ENCODE data around the gene CHST9. TPM values are rescaled to one million over a fixed set of nuclear protein-coding genes. Genes with fewer than 3 reads are reported as not detected.
"Not testable (repeated sequence)": the region's sequence is repeated elsewhere in the genome, so short reads cannot be mapped to it uniquely, and the experiment has no call there.

Gene CHST9
- total RNA-seq, 1 donor from 2014 or later, result 38.9 TPM

- no peaks in the 10 kb centered on the region for H3K27me3 Mint-ChIP-seq
- no peak overlapping the region for H3K27ac Mint-ChIP-seq
- H3K36me3 Mint-ChIP-seq (ENCODE audit: insufficient read depth), result no peaks in the 10 kb centered on the region
- DNase-seq (ENCODE audit: low spot score, unreplicated experiment), result no peak
- peaks cover 3% of the 10 kb centered on the region for H3K9me3 Mint-ChIP-seq (ENCODE audit: low read depth)
- H3K4me3 Mint-ChIP-seq (ENCODE audit: low read depth), result no peak overlapping the region
- no peaks in the 10 kb centered on the region for H3K4me1 Mint-ChIP-seq (ENCODE audit: low read depth)
- no peak for TF ChIP-seq CTCF (IDR thresholded peaks at IDR 0.05; ENCODE audit: unreplicated experiment)
These were observed 203.6 kb downstream of the CHST9 start for GRCh38 chr18:26981360-26982082.

- no peaks in the 10 kb centered on the region for H3K9me3 Mint-ChIP-seq (ENCODE audit: low read depth)
- no peaks in the 10 kb centered on the region for H3K4me1 Mint-ChIP-seq (ENCODE audit: low read depth)
- no peak overlapping the region for H3K27ac Mint-ChIP-seq
- no peaks in the 10 kb centered on the region for H3K27me3 Mint-ChIP-seq
- no peak for DNase-seq (ENCODE audit: low spot score, unreplicated experiment)
- H3K4me3 Mint-ChIP-seq (ENCODE audit: low read depth), result no peak overlapping the region
- H3K36me3 Mint-ChIP-seq (ENCODE audit: insufficient read depth), result no peaks in the 10 kb centered on the region
- no peak for TF ChIP-seq CTCF (IDR thresholded peaks at IDR 0.05; ENCODE audit: unreplicated experiment)
These were observed 206.2 kb downstream of the CHST9 start for GRCh38 chr18:26978812-26979341.

GRCh38 chr18:26977781-26978180, 207.3 kb downstream of the CHST9 start:
- Mint-ChIP-seq H3K4me3 (ENCODE audit: low read depth) (no peak overlapping the region), H3K27ac (no peak overlapping the region), H3K9me3 (ENCODE audit: low read depth) (no peaks in the 10 kb centered on the region), H3K36me3 (ENCODE audit: insufficient read depth) (peaks cover 6% of the 10 kb centered on the region), H3K4me1 (ENCODE audit: low read depth) (no peaks in the 10 kb centered on the region), H3K27me3 (no peaks in the 10 kb centered on the region)
- no peak for DNase-seq (ENCODE audit: low spot score, unreplicated experiment)
- TF ChIP-seq CTCF (IDR thresholded peaks at IDR 0.05; ENCODE audit: unreplicated experiment), result no peak

GRCh38 chr18:26976206-26976605, 208.9 kb downstream of the CHST9 start:
- Mint-ChIP-seq H3K9me3 (ENCODE audit: low read depth) (peaks cover 3% of the 10 kb centered on the region), H3K36me3 (ENCODE audit: insufficient read depth) (peaks cover 12% of the 10 kb centered on the region), H3K27me3 (no peaks in the 10 kb centered on the region), H3K4me1 (ENCODE audit: low read depth) (no peaks in the 10 kb centered on the region), H3K27ac (no peak overlapping the region), H3K4me3 (ENCODE audit: low read depth) (no peak overlapping the region)
- no peak for TF ChIP-seq CTCF (IDR thresholded peaks at IDR 0.05; ENCODE audit: unreplicated experiment)
- no peak for DNase-seq (ENCODE audit: low spot score, unreplicated experiment)

GRCh38 chr18:26972549-26972948, 212.6 kb downstream of the CHST9 start:
- H3K27ac Mint-ChIP-seq, H3K27me3 Mint-ChIP-seq: not testable (repeated sequence)

GRCh38 chr18:26971409-26971808, 213.7 kb downstream of the CHST9 start:
- Mint-ChIP-seq H3K27ac (no peak overlapping the region), H3K27me3 (no peaks in the 10 kb centered on the region), H3K4me1 (ENCODE audit: low read depth) (no peaks in the 10 kb centered on the region), H3K4me3 (ENCODE audit: low read depth) (no peak overlapping the region), H3K36me3 (ENCODE audit: insufficient read depth) (peaks cover 22% of the 10 kb centered on the region), H3K9me3 (ENCODE audit: low read depth) (peaks cover 3% of the 10 kb centered on the region)
- no peak for TF ChIP-seq CTCF (IDR thresholded peaks at IDR 0.05; ENCODE audit: unreplicated experiment)
- DNase-seq (ENCODE audit: low spot score, unreplicated experiment), result no peak

More at GRCh38 chr18:26972549-26972948, 212.6 kb downstream of the CHST9 start:
- H3K4me3 Mint-ChIP-seq (ENCODE audit: low read depth); H3K9me3 Mint-ChIP-seq (ENCODE audit: low read depth); H3K4me1 Mint-ChIP-seq (ENCODE audit: low read depth); DNase-seq (ENCODE audit: low spot score, unreplicated experiment): not testable (repeated sequence)
- peaks cover 20% of the 10 kb centered on the region for H3K36me3 Mint-ChIP-seq (ENCODE audit: insufficient read depth)
